ENCODE results near the gene DCK. TPM values are rescaled to one million over a fixed set of nuclear protein-coding genes. Genes with fewer than 3 reads are reported as not detected.

The DCK gene
- total RNA-seq, 1 experiment from 2014 or later: 11.8 TPM

GRCh38 chr4:71074452-71075299 lies 81.2 kb downstream of the DCK start:
- BruUV-seq (replicated peaks): no TSS peak
- DNase-seq: no peak
- H2AFZ ChIP-seq: no peak overlapping the region
- no peaks in the 10 kb centered on the region for H3K9me3 ChIP-seq (ENCODE audit: insufficient read depth, low read depth)
- H3K9me2 ChIP-seq (ENCODE audit: insufficient read depth): no peaks in the 10 kb centered on the region
- H3K27me3 ChIP-seq (ENCODE audit: insufficient read depth, low read depth): no peaks in the 10 kb centered on the region
- H3K4me2 ChIP-seq: no peak overlapping the region
- H3F3A ChIP-seq (ENCODE audit: insufficient read depth, low read depth): no peaks in the 10 kb centered on the region
- H3K27ac ChIP-seq: no peak overlapping the region
- H3K4me3 ChIP-seq: no peak overlapping the region
- H3K36me3 ChIP-seq (ENCODE audit: low read depth): no peaks in the 10 kb centered on the region
- TF ChIP-seq EZH2 (IDR thresholded peaks at IDR 0.05; ENCODE audit: low read depth): no peak
- TF ChIP-seq CTCF (conservative IDR thresholded peaks at IDR 0.05): no peak
- CTCF ChIA-PET: no interaction called here
- no peaks in the 10 kb centered on the region for H4K20me1 ChIP-seq (ENCODE audit: insufficient read depth)
- intact Hi-C loops (cut with micrococcal nuclease; ENCODE audit: unreplicated experiment): no loop called here
- no peaks in the 10 kb centered on the region for H3K79me2 ChIP-seq (ENCODE audit: low read depth)
- no peaks in the 10 kb centered on the region for H3K4me1 ChIP-seq (replicated peaks; ENCODE audit: insufficient read depth)
- POLR2A ChIA-PET (ENCODE audit: unreplicated experiment): interaction anchor here (0.6 kb wide), 1 partner anchor 395 kb away, joined by 11 read pairs; no protein-coding TSS in a partner anchor

Other genes with a start within 250 kb of the DCK start
- gene GRSF1, start 153.8 kb upstream of the DCK start, total RNA-seq (2021): 52.4 and 70.0 TPM in 2 replicates
- gene MOB1B, start 91.3 kb upstream of the DCK start, total RNA-seq (2021): 14.5 and 14.6 TPM in 2 replicates

Data from PC-9 (cell line).